ENCODE measurements around the gene MT1A. TPM values are rescaled to one million over a fixed set of nuclear protein-coding genes. Genes with fewer than 3 reads are reported as not detected.

The MT1A gene
- total RNA-seq, 1 donor from 2014 or later = 4.9 TPM

DNA sequence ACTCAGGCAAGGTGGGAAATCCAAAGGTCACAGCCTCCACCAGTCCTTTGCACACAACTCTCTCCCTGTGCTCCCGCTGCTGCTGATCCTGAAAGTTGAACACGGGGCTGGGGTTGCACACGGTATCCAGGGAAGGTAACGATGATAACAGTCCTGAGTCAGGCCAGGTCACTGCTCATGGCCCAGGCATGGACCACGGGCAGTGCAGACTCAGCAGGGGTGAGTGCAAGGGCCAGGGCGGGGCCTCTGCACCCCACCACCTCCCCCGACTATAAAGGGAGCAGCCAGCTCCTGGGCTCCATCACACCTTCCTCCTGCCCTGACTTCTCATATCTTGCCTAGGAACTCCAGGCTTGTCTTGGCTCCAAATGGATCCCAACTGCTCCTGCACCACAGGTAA, 13.1 kb downstream of the MT1A start, which contains the start of gene MT1B:
MT1B (plus strand) TSS at position 301 of the 400 bp plus-strand sequence; CDS start at position 369, 68 bp downstream.
- DNase-seq = no peak
- no peak for TF ChIP-seq CTCF (IDR thresholded peaks at IDR 0.05)
- no peaks in the 10 kb centered on the region for H3K4me1 ChIP-seq
- H3K36me3 ChIP-seq = no peaks in the 10 kb centered on the region
- H3K27ac ChIP-seq = no peak within 1 kb of the TSS
- peak; percentile 17 for ATAC-seq
- H3K27me3 ChIP-seq = peaks cover 25% of the 10 kb centered on the region
- no peaks in the 10 kb centered on the region for H3K9me3 ChIP-seq
- intact Hi-C loops (cut with DNase I) = no loop called here
- no peak within 1 kb of the TSS for H3K4me3 ChIP-seq

DNA sequence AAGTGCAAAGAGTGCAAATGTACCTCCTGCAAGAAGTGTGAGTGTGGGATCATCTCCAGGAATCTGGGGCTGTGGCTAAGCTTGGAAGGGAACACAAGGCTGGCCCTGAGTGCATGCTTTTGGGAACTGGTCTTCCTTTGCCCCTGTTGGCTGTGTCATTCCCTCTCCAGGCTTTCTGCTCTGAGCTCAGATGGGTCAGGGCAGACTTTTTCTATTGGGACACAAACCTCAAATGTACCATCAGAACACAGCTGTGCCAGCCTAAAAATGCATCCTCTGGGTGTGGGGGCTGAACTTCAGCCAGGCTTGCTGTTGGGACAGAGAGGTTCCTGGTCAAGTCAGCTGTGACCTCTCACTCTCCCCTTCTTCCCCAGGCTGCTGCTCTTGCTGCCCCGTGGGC, 14.1 kb downstream of the MT1A start:
- Histone ChIP-seq H3K9me3 (no peaks in the 10 kb centered on the region), H3K4me3 (no peak overlapping the region), H3K4me1 (no peaks in the 10 kb centered on the region), H3K27ac (no peak overlapping the region), H3K27me3 (peaks cover 16% of the 10 kb centered on the region), H3K36me3 (no peaks in the 10 kb centered on the region)
- intact Hi-C loops (cut with DNase I) = no loop called here
- DNase-seq (no peak), ATAC-seq (no peak)
- TF ChIP-seq CTCF (IDR thresholded peaks at IDR 0.05) = no peak

DNA sequence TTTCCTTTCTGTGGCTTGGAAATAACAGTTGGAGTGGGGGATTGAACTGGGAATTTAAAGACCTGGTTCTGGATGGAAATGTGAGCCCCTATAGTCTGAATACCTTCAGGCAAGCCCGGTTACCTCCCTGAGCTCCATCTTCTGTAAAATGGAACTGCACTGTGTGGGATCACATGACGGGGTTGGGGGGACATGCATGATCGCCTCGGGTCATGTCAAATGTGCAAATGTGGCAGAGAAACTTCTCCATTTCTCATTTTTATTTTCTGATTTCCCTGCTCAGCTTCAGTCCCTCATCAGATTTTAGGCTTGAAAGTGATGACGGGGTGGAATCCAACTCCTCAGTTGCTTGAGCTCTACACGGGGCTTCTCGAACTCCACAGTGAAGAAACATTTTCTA, 14.8 kb downstream of the MT1A start:
- ATAC-seq (no peak), DNase-seq (no peak)
- Histone ChIP-seq H3K27ac (no peak overlapping the region), H3K4me1 (peaks cover 5% of the 10 kb centered on the region), H3K4me3 (no peak overlapping the region), H3K27me3 (peaks cover 10% of the 10 kb centered on the region), H3K9me3 (no peaks in the 10 kb centered on the region), H3K36me3 (no peaks in the 10 kb centered on the region)
- intact Hi-C loops (cut with DNase I) = no loop called here
- TF ChIP-seq CTCF (IDR thresholded peaks at IDR 0.05) = no peak

DNA sequence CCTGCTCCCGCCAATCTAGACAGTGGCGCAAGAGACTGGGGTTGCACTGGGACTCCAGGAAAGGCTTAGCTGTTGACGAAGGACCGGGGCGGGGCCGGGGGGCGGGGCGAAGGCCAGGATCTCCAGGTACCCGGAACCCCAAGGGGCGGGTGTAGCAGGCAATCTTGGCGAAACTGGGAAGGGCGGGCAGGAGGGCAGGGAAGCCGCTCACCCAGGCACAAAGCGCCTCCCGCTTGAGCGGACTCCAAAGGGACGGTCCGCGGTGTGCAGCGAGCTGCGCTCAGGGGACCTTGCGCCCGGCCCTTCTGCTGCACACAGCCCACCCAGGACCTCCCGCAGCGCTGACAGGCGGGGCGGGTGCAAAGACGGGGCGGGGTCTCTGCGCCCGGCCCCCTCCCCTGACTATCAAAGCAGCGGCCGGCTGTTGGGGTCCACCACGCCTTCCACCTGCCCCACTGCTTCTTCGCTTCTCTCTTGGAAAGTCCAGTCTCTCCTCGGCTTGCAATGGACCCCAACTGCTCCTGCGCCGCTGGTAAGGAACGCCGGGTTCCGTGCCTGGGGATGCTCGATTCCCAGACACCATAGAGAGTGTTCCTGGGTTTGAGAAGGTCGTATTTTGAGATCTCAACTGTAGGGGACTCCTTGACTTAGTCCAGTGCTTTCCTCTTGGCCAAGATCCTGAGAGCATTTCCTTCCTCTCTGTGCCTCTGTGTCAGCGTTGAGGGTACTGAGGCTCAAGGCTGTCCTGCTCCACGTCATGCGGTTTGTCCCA, 19.3 kb downstream of the MT1A start, which contains the start of gene MT1F:
MT1F (plus strand) TSS at position 405 of the 772 bp plus-strand sequence; CDS start at position 505, 100 bp downstream.
- Histone ChIP-seq H3K4me3 (peak within 1 kb of the TSS; percentile 59), H3K36me3 (no peaks in the 10 kb centered on the region), H3K9me3 (no peaks in the 10 kb centered on the region), H3K27ac (peak within 1 kb of the TSS; percentile 71), H3K27me3 (peaks cover 1% of the 10 kb centered on the region), H3K4me1 (peaks cover 9% of the 10 kb centered on the region)
- ATAC-seq (peak; percentile 96), DNase-seq (peak; percentile 96)
- peak; percentile 9 for TF ChIP-seq CTCF (IDR thresholded peaks at IDR 0.05)
- intact Hi-C loops (cut with DNase I) = no loop called here

GRCh38 chr16:56658327-56658875, 19.9 kb downstream of the MT1A start:
- peak overlapping the region; percentile 71 for H3K27ac ChIP-seq
- H3K4me1 ChIP-seq = peaks cover 9% of the 10 kb centered on the region
- DNase-seq = no peak
- H3K27me3 ChIP-seq = peaks cover 8% of the 10 kb centered on the region
- ATAC-seq = no peak
- H3K4me3 ChIP-seq = peak overlapping the region; percentile 59
- intact Hi-C loops (cut with DNase I) = no loop called here
- no peaks in the 10 kb centered on the region for H3K36me3 ChIP-seq
- H3K9me3 ChIP-seq = no peaks in the 10 kb centered on the region
- TF ChIP-seq CTCF (IDR thresholded peaks at IDR 0.05) = no peak
